GM12874 (cell line): ENCODE results near the gene SPATS2L.

ENCODE experiments used
- CTCF ChIP-seq: IDR thresholded peaks from 2 replicates; pipeline ENCODE4 v1.5.1; 2011; ENCODE audit warnings: low read depth, mild to moderate bottlenecking, control low read depth, low read length, moderate library complexity; ENCODE audit not compliant: insufficient read depth

The SPATS2L gene

GRCh38 chr2:200297989-200298388 is 8.5 kb upstream of the SPATS2L start:
- TF ChIP-seq CTCF: no peak

GRCh38 chr2:200298816-200299215 is 7.7 kb upstream of the SPATS2L start:
- TF ChIP-seq CTCF: no peak

GRCh38 chr2:200300065-200300464 is 6.4 kb upstream of the SPATS2L start:
- no peak for TF ChIP-seq CTCF

GRCh38 chr2:200300638-200301314 is 5.7 kb upstream of the SPATS2L start:
- no peak for TF ChIP-seq CTCF

GRCh38 chr2:200301953-200302858 is 4.3 kb upstream of the SPATS2L start:
- no peak for TF ChIP-seq CTCF

GRCh38 chr2:200302940-200303727 is 3.4 kb upstream of the SPATS2L start:
- no peak for TF ChIP-seq CTCF

- no peak for TF ChIP-seq CTCF
Measured at GRCh38 chr2:200305797-200306195, 697 bp upstream of the SPATS2L start.
